ENCODE data around the gene AS3MT.
"Not testable (repeated sequence)": the region's sequence is repeated elsewhere in the genome, so short reads cannot be mapped to it uniquely, and the experiment has no call there.

AS3MT gene

GRCh38 chr10:102928442-102928841 is 59.2 kb downstream of the AS3MT start:
- not testable (repeated sequence) for H3K9me3 Mint-ChIP-seq, H3K27ac Mint-ChIP-seq, H3K4me3 Mint-ChIP-seq, H3K27me3 Mint-ChIP-seq
- Mint-ChIP-seq H3K36me3 (peaks cover 15% of the 10 kb centered on the region), H3K4me1 (peaks cover 15% of the 10 kb centered on the region)

GRCh38 chr10:102930720-102931119 is 61.5 kb downstream of the AS3MT start:
- H3K4me3 Mint-ChIP-seq = no peak overlapping the region
- H3K9me3 Mint-ChIP-seq = no peaks in the 10 kb centered on the region
- peaks cover 16% of the 10 kb centered on the region for H3K36me3 Mint-ChIP-seq
- peaks cover 6% of the 10 kb centered on the region for H3K4me1 Mint-ChIP-seq
- H3K27me3 Mint-ChIP-seq = no peaks in the 10 kb centered on the region
- H3K27ac Mint-ChIP-seq = no peak overlapping the region

DNA sequence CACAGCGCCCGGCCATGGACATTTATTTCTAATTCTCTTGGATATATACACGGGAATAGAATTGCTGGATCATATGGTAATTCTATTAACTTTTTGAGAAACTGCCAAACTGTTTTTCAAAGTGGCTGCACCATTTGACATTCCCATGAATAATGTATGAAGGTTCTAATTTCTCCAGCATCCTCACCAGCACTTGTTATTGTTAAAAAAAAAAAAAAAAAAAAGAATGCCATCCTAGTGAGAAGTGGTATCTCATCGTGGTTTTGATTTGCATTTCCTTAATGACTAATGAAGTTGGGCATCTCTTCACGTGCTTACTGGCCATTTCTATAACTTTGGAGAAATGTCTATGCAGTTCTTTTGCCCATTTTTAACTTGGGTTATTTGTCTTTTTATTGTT is 62.4 kb downstream of the AS3MT start:
- no peaks in the 10 kb centered on the region for H3K9me3 Mint-ChIP-seq

GRCh38 chr10:102935505-102935904 is 66.2 kb downstream of the AS3MT start:
- Mint-ChIP-seq H3K4me3 (no peak overlapping the region), H3K27ac (no peak overlapping the region), H3K36me3 (peaks cover 8% of the 10 kb centered on the region), H3K27me3 (no peaks in the 10 kb centered on the region), H3K4me1 (peaks cover 15% of the 10 kb centered on the region), H3K9me3 (no peaks in the 10 kb centered on the region)

More for the DNA sequence above, 62.4 kb downstream of the AS3MT start:
- Mint-ChIP-seq H3K36me3 (peaks cover 16% of the 10 kb centered on the region), H3K4me3 (no peak overlapping the region), H3K27ac (no peak overlapping the region), H3K27me3 (no peaks in the 10 kb centered on the region), H3K4me1 (peaks cover 16% of the 10 kb centered on the region)

DNA sequence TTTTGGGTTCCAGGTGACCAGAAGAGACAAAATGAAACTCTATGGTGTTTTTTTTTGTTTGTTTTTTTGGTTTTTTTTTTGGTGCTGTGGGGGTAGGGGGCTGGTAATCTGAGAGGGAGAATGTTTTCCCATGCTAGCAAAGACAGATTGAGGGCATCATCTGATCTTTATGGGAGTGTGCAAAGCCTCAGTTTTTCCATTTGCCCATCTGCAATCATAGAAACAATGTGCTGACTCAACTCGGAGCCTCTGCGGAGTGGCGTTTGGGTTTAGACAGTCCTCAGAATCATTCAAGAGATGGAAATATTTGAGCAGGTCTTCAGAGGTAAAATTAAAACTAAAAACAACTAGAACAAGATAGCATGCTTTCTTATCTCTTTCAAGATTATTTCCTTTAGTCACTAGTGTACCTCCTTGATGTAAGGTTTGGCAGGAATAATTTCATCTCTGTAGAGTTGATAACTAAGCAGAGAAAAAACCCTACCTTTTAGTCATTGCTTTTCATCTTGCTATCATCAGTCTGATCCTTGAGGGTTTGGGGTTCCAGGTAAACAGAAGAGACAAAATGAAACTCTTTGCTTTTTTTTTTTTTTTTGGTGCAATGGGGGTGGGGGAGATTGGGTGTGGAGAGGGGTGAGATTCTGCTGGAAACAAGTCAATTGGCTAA is 66.8 kb downstream of the AS3MT start:
- Mint-ChIP-seq H3K27me3 (no peaks in the 10 kb centered on the region), H3K4me3 (no peak overlapping the region), H3K36me3 (peaks cover 3% of the 10 kb centered on the region)

GRCh38 chr10:102941401-102941800 is 72.1 kb downstream of the AS3MT start:
- Mint-ChIP-seq H3K27ac (no peak overlapping the region), H3K9me3 (no peaks in the 10 kb centered on the region), H3K4me3 (no peak overlapping the region), H3K27me3 (no peaks in the 10 kb centered on the region), H3K36me3 (peaks cover 5% of the 10 kb centered on the region), H3K4me1 (peaks cover 12% of the 10 kb centered on the region)

More for the DNA sequence above, 66.8 kb downstream of the AS3MT start:
- peaks cover 15% of the 10 kb centered on the region for H3K4me1 Mint-ChIP-seq
- H3K27ac Mint-ChIP-seq = peak overlapping the region; percentile 27
- no peaks in the 10 kb centered on the region for H3K9me3 Mint-ChIP-seq

DNA sequence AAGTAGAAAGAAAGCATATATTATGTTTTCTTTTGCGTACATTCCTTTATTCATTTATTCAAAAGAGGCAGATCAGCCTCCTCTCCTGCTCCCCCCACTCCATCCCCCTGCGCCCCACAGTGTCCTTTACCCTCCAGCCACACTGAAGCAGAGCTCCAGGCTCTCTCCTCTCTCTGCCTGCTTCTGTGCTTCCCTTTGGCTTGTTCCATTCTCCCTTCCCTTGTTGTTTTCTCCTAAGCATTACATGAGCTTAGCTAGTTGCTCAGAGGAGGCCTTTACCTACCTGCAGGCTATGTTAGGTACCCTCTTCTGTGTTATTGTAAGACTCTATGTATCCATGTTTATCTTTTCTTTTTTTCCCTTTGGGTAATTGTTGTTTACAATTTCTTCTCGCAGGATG is 76.2 kb downstream of the AS3MT start:
- Mint-ChIP-seq H3K4me3 (no peak overlapping the region), H3K27ac (no peak overlapping the region), H3K36me3 (peaks cover 3% of the 10 kb centered on the region), H3K4me1 (peaks cover 5% of the 10 kb centered on the region), H3K9me3 (no peaks in the 10 kb centered on the region), H3K27me3 (no peaks in the 10 kb centered on the region)

DNA sequence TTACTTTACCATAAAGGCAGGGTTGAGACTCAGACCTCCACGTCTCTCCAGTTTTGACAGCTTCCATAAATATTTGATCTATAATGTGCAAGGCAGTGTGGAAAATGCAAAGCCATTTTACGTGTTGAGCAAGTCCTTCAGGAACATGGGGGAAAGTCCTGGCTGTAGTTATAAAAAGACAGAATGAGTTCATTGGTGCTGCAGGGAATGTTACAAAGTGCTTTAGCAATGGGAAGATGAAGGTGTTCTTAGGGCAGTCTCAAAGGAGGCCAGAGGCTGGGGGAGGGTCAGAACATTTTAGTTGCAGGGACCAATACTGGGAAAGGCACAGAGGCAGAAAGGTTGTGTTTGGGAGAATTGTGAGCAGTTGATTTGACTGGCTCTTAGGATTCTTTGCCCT is 76.7 kb downstream of the AS3MT start:
- peaks cover 3% of the 10 kb centered on the region for H3K36me3 Mint-ChIP-seq
- H3K9me3 Mint-ChIP-seq = no peaks in the 10 kb centered on the region
- H3K27me3 Mint-ChIP-seq = no peaks in the 10 kb centered on the region
- H3K4me3 Mint-ChIP-seq = no peak overlapping the region
- H3K4me1 Mint-ChIP-seq = peaks cover 5% of the 10 kb centered on the region
- no peak overlapping the region for H3K27ac Mint-ChIP-seq

DNA sequence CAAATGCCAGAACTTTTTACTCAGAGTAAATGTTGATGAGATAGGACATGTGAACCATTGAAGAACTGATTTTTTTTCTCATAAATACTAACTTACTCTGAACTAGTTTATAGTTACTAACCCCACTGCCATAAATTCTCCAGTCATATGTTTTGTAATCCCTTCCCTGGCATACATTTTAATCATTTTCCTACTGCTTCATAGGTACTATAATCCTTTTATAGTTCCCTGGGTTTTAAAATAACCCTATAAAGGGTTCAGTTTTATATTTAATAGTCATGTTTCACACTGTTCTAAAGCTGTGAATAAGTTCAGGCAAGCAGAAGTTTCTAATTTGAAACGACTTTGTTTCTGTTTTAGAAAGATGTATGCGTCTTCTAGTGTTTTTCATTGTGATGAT is 77.7 kb downstream of the AS3MT start:
- H3K27ac Mint-ChIP-seq = no peak overlapping the region
- H3K36me3 Mint-ChIP-seq = no peaks in the 10 kb centered on the region
- H3K9me3 Mint-ChIP-seq = no peaks in the 10 kb centered on the region
- H3K27me3 Mint-ChIP-seq = no peaks in the 10 kb centered on the region
- H3K4me1 Mint-ChIP-seq = no peaks in the 10 kb centered on the region
- no peak overlapping the region for H3K4me3 Mint-ChIP-seq

GRCh38 chr10:102948176-102948575 is 78.9 kb downstream of the AS3MT start:
- Mint-ChIP-seq H3K4me1 (no peaks in the 10 kb centered on the region), H3K9me3 (no peaks in the 10 kb centered on the region), H3K4me3 (no peak overlapping the region), H3K27me3 (no peaks in the 10 kb centered on the region), H3K27ac (peak overlapping the region; percentile 0), H3K36me3 (no peaks in the 10 kb centered on the region)

DNA sequence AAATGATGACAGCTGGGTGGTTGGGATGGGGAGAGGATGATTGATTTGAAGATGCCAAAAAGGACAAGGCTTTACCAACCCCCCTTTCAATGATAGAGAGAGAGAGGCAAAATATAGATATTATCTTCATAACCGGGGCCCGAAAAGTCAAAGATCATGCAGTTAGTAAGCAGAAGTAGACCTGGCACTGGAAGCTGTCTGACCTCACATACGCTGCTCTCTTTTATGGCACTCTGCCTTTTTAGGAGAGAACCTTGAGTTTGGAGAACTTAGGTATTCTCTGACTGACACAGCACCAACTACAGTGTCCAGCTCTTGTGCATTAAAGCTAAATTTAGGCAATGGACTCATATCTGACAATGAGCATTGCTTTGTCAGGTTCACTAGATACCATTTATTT is 79.5 kb downstream of the AS3MT start:
- no peaks in the 10 kb centered on the region for H3K36me3 Mint-ChIP-seq
- H3K4me3 Mint-ChIP-seq = no peak overlapping the region
- no peaks in the 10 kb centered on the region for H3K4me1 Mint-ChIP-seq
- no peaks in the 10 kb centered on the region for H3K9me3 Mint-ChIP-seq
- H3K27me3 Mint-ChIP-seq = no peaks in the 10 kb centered on the region
- no peak overlapping the region for H3K27ac Mint-ChIP-seq

DNA sequence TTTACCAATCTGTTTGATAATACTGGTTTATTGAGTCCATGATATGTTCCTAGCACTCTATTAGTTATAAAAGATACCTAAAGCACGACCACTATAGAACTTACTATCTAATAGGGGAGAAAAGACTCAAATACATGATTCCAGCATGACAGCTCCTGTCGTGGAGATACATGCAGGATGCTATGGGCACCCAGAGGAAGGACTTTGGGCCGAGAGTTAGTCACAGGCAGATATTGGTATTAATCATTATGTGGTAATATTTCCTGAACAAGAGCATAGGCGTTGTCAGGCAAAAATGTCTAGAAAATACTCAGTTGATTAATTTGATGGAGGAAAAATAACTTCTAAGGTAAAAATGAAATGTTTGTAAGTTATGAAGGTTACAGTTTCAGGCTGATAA is 80.6 kb downstream of the AS3MT start:
- no peaks in the 10 kb centered on the region for H3K4me1 Mint-ChIP-seq
- no peak overlapping the region for H3K27ac Mint-ChIP-seq
- H3K9me3 Mint-ChIP-seq = no peaks in the 10 kb centered on the region
- H3K27me3 Mint-ChIP-seq = no peaks in the 10 kb centered on the region
- H3K36me3 Mint-ChIP-seq = no peaks in the 10 kb centered on the region
- H3K4me3 Mint-ChIP-seq = no peak overlapping the region

GRCh38 chr10:102951316-102951715 is 82.0 kb downstream of the AS3MT start:
- H3K27ac Mint-ChIP-seq = no peak overlapping the region
- no peaks in the 10 kb centered on the region for H3K9me3 Mint-ChIP-seq
- H3K27me3 Mint-ChIP-seq = no peaks in the 10 kb centered on the region
- H3K4me1 Mint-ChIP-seq = no peaks in the 10 kb centered on the region
- no peaks in the 10 kb centered on the region for H3K36me3 Mint-ChIP-seq
- H3K4me3 Mint-ChIP-seq = no peak overlapping the region

Measured in activated naive CD4-positive, alpha-beta T cell treated with anti-CD3 and anti-CD28 coated beads, Interleukin-2, amount 50 U/mL, for 24 hours (primary cell).